ENCODE measurements around the gene UNC93A. TPM values are rescaled to one million over a fixed set of nuclear protein-coding genes. Genes with fewer than 3 reads are reported as not detected.

Gene UNC93A
- total and polyA plus RNA-seq, 7 donors = 0.45 TPM; not detected in 6

GRCh38 chr6:167298127-167298526, 7.0 kb downstream of the UNC93A start:
- DNase-seq = no peak
- WGBS, 2 donors = 73 to 82% methylated on average over 4 of the region's 4 CpGs
- intact Hi-C loops (cut with DNase I) = no loop called here
- Histone ChIP-seq H3K9me3 (no peaks in the 10 kb centered on the region), H3K4me1 (no peaks in the 10 kb centered on the region), H3K4me3 (no peak overlapping the region), H3K36me3 (no peaks in the 10 kb centered on the region), H3K27ac (no peak overlapping the region), H3K27me3 (no peaks in the 10 kb centered on the region)
- no peak for TF ChIP-seq POLR2AphosphoS5 (IDR thresholded peaks at IDR 0.05)
- no peak for TF ChIP-seq EP300 (IDR thresholded peaks at IDR 0.05)
- TF ChIP-seq POLR2A (IDR thresholded peaks at IDR 0.05) = no peak

GRCh38 chr6:167299641-167300308, 8.7 kb downstream of the UNC93A start:
- no peaks in the 10 kb centered on the region for H3K9me3 ChIP-seq
- intact Hi-C loops (cut with DNase I) = no loop called here
- 85 to 91% methylated on average over 16 of the region's 16 CpGs for WGBS, 2 donors
- H3K36me3 ChIP-seq = no peaks in the 10 kb centered on the region
- no peak for DNase-seq
- no peaks in the 10 kb centered on the region for H3K4me1 ChIP-seq
- no peak for TF ChIP-seq CTCF (IDR thresholded peaks at IDR 0.05)
- no peak for TF ChIP-seq POLR2AphosphoS5 (IDR thresholded peaks at IDR 0.05)
- no peak for TF ChIP-seq EP300 (IDR thresholded peaks at IDR 0.05)
- TF ChIP-seq POLR2A (IDR thresholded peaks at IDR 0.05) = no peak
- no peak overlapping the region for H3K4me3 ChIP-seq
- H3K27ac ChIP-seq = no peak overlapping the region
- no peaks in the 10 kb centered on the region for H3K27me3 ChIP-seq

- 86% methylated on average over 9 of the region's 9 CpGs for WGBS, 2 donors
- H3K4me1 ChIP-seq = peaks cover 0 to 3% (median 1%) of the 10 kb centered on the region in 4 donors
- no peak for DNase-seq
- TF ChIP-seq POLR2AphosphoS5 (IDR thresholded peaks at IDR 0.05) (no peak), EP300 (IDR thresholded peaks at IDR 0.05) (no peak), POLR2A (IDR thresholded peaks at IDR 0.05) (no peak), CTCF (IDR thresholded peaks at IDR 0.05) (no peak)
- no peak overlapping the region for H3K4me3 ChIP-seq
- H3K36me3 ChIP-seq = no peaks in the 10 kb centered on the region
- intact Hi-C loops (cut with DNase I) = no loop called here
- H3K27ac ChIP-seq = no peak overlapping the region
- H3K9me3 ChIP-seq = no peaks in the 10 kb centered on the region
- no peaks in the 10 kb centered on the region for H3K27me3 ChIP-seq
These were observed 10.0 kb downstream of the UNC93A start for GRCh38 chr6:167300902-167301777.

GRCh38 chr6:167302074-167302473, 11.0 kb downstream of the UNC93A start:
- Histone ChIP-seq H3K9me3 (no peaks in the 10 kb centered on the region), H3K27me3 (no peaks in the 10 kb centered on the region), H3K4me3 (no peak overlapping the region), H3K36me3 (no peaks in the 10 kb centered on the region), H3K27ac (no peak overlapping the region), H3K4me1 (peaks cover 0 to 12% (median 5%) of the 10 kb centered on the region in 4 donors)
- intact Hi-C loops (cut with DNase I) = no loop called here
- 82 to 83% methylated on average over 9 of the region's 9 CpGs for WGBS, 2 donors
- TF ChIP-seq CTCF (IDR thresholded peaks at IDR 0.05) (no peak), EP300 (IDR thresholded peaks at IDR 0.05) (no peak), POLR2A (IDR thresholded peaks at IDR 0.05) (no peak), POLR2AphosphoS5 (IDR thresholded peaks at IDR 0.05) (no peak)
- no peak for DNase-seq

GRCh38 chr6:167302796-167303195, 11.7 kb downstream of the UNC93A start:
- no peak for DNase-seq
- H3K9me3 ChIP-seq = no peaks in the 10 kb centered on the region
- intact Hi-C loops (cut with DNase I) = no loop called here
- H3K36me3 ChIP-seq = no peaks in the 10 kb centered on the region
- H3K4me1 ChIP-seq = peaks cover 0 to 12% (median 5%) of the 10 kb centered on the region in 4 donors
- no peaks in the 10 kb centered on the region for H3K27me3 ChIP-seq
- TF ChIP-seq POLR2A (IDR thresholded peaks at IDR 0.05) = no peak
- no peak overlapping the region for H3K27ac ChIP-seq
- H3K4me3 ChIP-seq = no peak overlapping the region
- 85 to 86% methylated on average over 13 of the region's 13 CpGs for WGBS, 2 donors
